ENCODE results near the gene AQP11. TPM values are rescaled to one million over a fixed set of nuclear protein-coding genes. Genes with fewer than 3 reads are reported as not detected.

AQP11 gene
- total RNA-seq, 4 donors from 2014 or later: 0.96 to 1.5 (median 1.1) TPM; not detected in 1

DNA sequence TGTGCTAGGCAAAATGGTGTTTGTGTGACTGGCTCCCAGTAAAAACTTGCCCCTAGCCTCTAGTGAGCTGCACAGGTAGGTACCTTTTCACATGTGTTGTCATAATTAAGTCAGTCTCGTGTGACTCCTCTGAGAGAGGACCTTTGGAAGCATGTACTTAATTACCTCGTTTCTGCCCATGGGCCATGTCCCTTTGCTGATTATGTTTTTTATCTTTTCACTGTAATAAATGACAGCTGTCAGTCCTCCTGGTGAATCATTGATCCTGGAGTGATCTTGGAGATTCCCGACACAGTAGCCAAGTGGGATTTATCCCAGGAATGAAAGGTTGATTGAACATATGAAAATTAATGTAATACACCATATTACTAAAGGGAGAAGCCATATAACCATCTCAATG lies 60.4 kb downstream of the AQP11 start:
- 59 to 93% methylated on average over 2 of the region's 3 CpGs for WGBS, 2 donors (ENCODE audit: low coverage in 1 of 2)

DNA sequence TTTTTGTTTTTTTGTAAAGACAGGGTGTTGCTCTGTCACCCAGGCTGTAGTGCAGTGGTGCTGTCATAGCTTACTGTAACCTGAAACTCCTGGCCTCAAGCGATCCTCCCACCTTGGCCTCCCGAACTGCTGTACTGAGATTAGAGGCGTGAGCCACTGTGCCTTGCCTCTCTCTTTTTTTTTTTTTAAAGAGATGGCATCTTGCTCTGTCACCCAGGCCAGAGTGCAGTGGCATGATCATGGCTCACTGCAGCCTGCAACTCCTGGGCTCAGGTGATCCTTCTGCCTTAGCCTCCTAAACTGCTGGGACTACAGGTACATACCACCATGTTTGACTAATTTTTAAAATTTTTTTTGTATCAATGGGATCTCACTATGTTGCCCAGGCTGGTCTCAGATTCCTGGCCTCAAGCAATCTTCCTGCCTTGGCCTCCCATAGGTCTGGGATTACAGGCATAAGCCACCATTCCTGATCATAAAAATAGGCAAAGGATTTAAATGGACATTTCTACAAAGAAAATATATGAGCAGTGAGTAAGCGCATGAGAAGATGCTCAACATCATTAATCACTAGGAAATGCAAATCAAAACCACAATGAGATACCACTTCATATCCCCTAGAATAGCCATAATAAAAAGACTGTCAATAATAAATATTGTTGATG lies 65.1 kb downstream of the AQP11 start:
- Histone ChIP-seq H3K27ac (no peak overlapping the region), H3K4me3 (no peak overlapping the region), H3K27me3 (no peaks in the 10 kb centered on the region), H3K4me1 (no peaks in the 10 kb centered on the region), H3K36me3 (no peaks in the 10 kb centered on the region), H3K9me3 (no peaks in the 10 kb centered on the region)
- no peak for ATAC-seq
- 73 to 85% methylated on average over 4 of the region's 4 CpGs for WGBS, 2 donors (ENCODE audit: low coverage in 1 of 2)
- TF ChIP-seq POLR2AphosphoS5 (IDR thresholded peaks at IDR 0.05) (no peak), POLR2A (IDR thresholded peaks at IDR 0.05) (no peak), EP300 (IDR thresholded peaks at IDR 0.05) (no peak)
- TF ChIP-seq, protein P1, sequence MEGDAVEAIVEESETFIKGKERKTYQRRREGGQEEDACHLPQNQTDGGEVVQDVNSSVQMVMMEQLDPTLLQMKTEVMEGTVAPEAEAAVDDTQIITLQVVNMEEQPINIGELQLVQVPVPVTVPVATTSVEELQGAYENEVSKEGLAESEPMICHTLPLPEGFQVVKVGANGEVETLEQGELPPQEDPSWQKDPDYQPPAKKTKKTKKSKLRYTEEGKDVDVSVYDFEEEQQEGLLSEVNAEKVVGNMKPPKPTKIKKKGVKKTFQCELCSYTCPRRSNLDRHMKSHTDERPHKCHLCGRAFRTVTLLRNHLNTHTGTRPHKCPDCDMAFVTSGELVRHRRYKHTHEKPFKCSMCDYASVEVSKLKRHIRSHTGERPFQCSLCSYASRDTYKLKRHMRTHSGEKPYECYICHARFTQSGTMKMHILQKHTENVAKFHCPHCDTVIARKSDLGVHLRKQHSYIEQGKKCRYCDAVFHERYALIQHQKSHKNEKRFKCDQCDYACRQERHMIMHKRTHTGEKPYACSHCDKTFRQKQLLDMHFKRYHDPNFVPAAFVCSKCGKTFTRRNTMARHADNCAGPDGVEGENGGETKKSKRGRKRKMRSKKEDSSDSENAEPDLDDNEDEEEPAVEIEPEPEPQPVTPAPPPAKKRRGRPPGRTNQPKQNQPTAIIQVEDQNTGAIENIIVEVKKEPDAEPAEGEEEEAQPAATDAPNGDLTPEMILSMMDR (IDR thresholded peaks at IDR 0.05): no peak

More for the DNA sequence above, 60.4 kb downstream of the AQP11 start:
- ATAC-seq: no peak
- no peak overlapping the region for H3K27ac ChIP-seq
- no peak overlapping the region for H3K4me3 ChIP-seq
- no peaks in the 10 kb centered on the region for H3K4me1 ChIP-seq
- H3K36me3 ChIP-seq: no peaks in the 10 kb centered on the region
- H3K9me3 ChIP-seq: no peaks in the 10 kb centered on the region
- H3K27me3 ChIP-seq: no peaks in the 10 kb centered on the region
- TF ChIP-seq, protein P1 (IDR thresholded peaks at IDR 0.05): no peak
- no peak for TF ChIP-seq POLR2AphosphoS5 (IDR thresholded peaks at IDR 0.05)
- no peak for TF ChIP-seq POLR2A (IDR thresholded peaks at IDR 0.05)
- TF ChIP-seq EP300 (IDR thresholded peaks at IDR 0.05): no peak

DNA sequence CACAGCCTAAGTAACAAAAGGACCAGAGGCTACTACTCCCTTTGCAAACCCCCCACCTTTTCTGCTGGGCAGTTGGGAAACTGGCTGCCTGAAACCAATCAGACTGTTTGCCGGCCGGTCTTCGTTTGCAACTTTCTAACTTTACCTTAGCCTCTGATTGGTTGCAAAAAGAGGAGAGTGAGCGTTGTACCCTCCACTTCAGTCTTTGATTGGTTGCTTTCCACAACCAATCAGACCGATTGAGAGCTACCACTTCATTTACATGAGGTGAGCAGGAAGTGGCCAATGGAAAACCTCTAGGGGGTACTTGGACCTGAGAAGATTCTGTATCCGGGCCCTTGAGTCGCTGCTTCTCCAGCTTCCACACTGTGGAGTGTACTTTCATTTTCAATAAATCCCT lies 66.6 kb downstream of the AQP11 start:
- Histone ChIP-seq H3K27me3 (no peaks in the 10 kb centered on the region), H3K36me3 (no peaks in the 10 kb centered on the region), H3K4me1 (no peaks in the 10 kb centered on the region), H3K9me3 (no peaks in the 10 kb centered on the region), H3K27ac (no peak overlapping the region), H3K4me3 (no peak overlapping the region)
- WGBS, 2 donors (ENCODE audit: low coverage in 1 of 2): 85 to 92% methylated on average over 4 to 7 of the region's 7 CpGs
- no peak for TF ChIP-seq EP300 (IDR thresholded peaks at IDR 0.05)
- no peak for TF ChIP-seq POLR2A (IDR thresholded peaks at IDR 0.05)
- TF ChIP-seq, protein P1 (IDR thresholded peaks at IDR 0.05): no peak
- no peak for TF ChIP-seq POLR2AphosphoS5 (IDR thresholded peaks at IDR 0.05)
- ATAC-seq: no peak

DNA sequence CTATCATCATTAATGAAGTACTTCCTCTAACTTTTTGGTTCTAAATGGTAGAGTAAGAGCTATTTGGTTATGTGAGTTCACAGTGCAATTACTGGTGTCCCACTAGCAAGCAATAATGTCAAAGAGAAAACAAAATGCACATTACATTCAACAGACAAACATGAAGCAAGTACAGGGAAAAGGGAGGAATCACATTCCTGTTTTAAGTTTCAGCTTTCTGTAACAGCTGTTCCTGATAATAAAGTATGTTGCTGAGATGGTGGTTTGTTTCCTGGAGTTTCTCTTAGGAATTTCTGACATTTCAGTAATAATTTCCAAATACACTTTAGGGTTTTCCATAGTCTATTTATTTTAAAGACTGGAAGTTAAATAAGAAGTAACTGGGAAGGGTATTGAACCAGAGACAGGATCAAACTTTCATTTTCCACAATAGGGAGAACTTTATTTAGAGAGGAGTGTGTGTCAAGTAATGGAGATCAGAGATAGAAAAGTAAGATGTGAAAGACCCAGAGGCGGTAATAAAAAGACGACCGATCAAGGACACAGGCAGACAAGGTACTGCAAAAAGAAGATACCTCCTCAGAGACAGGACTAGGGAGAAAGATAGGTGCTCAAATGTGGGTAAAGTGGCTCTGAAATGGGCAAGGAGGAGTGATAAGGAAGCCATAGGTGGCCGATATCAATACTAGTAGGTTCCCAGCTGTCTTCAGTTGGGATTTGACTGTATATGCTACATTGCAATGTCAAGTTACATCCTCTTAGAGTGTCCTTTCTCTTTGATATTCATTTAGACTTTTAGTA lies 68.7 kb downstream of the AQP11 start:
- H3K27me3 ChIP-seq: no peaks in the 10 kb centered on the region
- TF ChIP-seq, protein P1 (IDR thresholded peaks at IDR 0.05): no peak
- no peak for TF ChIP-seq EP300 (IDR thresholded peaks at IDR 0.05)
- TF ChIP-seq POLR2A (IDR thresholded peaks at IDR 0.05): no peak
- no peak for TF ChIP-seq POLR2AphosphoS5 (IDR thresholded peaks at IDR 0.05)
- H3K27ac ChIP-seq: no peak overlapping the region
- ATAC-seq: no peak
- no peak overlapping the region for H3K4me3 ChIP-seq
- H3K9me3 ChIP-seq: no peaks in the 10 kb centered on the region
- no peaks in the 10 kb centered on the region for H3K4me1 ChIP-seq
- WGBS, 2 donors (ENCODE audit: low coverage in 1 of 2): 77 to 86% methylated on average over 4 of the region's 4 CpGs
- H3K36me3 ChIP-seq: no peaks in the 10 kb centered on the region

Small RNA genes lying within 50 kb of the gene (small RNA-seq; reads per million reads assigned to genes)
- gene RNU7-59P: 0 reads per million in 4 donors

Other genes with a start within 250 kb of the AQP11 start
- gene PAK1, start 115.9 kb upstream of the AQP11 start, total RNA-seq: 10 to 100 TPM; 29.8 to 48.1 (median 40.2) TPM
- gene CLNS1A, start 47.8 kb downstream of the AQP11 start, total RNA-seq: 10 to 100 TPM; 53.6 to 98.6 (median 79.9) TPM
- gene RSF1, start 230.8 kb downstream of the AQP11 start, total RNA-seq: 10 to 100 TPM; 63.9 to 99.1 (median 80.8) TPM
- 100 to 1,000 TPM in 1 of 4 donors, 10 to 100 TPM in 3; 55.2 to 117 (median 74.0) TPM for gene AAMDC, start 231.2 kb downstream of the AQP11 start, total RNA-seq

All from gastroesophageal sphincter (tissue), 4 donors.